Jurkat, Clone E6-1 (cell line): Measurements from ENCODE around the gene RGPD6.
"Not testable (repeated sequence)": the region's sequence is repeated elsewhere in the genome, so short reads cannot be mapped to it uniquely, and the experiment has no call there.

ENCODE experiments used
- DNase-seq: peaks from one replicate; pipeline ENCODE4 v3.0.0-alpha.2; 2011; ENCODE audit warnings: low read depth, low spot score
- H3K4me3 ChIP-seq: 2 replicates; pipeline ENCODE4 v1.5.1; 2011; ENCODE audit warnings: mild to moderate bottlenecking, low read length, control low read depth, moderate library complexity

The RGPD6 gene

GRCh38 chr2:110488991-110489390, 88.0 kb downstream of the RGPD6 start:
- not testable (repeated sequence) for H3K4me3 ChIP-seq, DNase-seq

DNA sequence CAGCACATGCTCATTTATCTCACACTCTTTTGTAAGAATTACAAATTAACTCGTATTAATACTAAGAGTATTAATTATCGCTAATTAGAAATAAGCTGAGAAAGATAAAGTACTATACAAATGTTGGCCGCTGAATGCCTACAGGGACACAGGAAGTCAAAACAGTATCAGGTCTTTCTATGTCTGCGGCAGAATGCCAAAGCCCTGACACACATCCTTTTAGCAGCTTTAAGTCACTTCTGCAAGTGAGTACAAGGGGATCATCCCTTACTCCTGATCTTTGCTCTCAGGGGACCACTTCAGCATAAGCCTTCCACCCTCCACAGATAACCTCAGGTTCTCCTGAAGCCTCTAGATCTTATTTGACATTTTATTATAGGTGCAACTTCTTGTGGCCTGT, 94.3 kb downstream of the RGPD6 start:
- not testable (repeated sequence) for DNase-seq, H3K4me3 ChIP-seq

DNA sequence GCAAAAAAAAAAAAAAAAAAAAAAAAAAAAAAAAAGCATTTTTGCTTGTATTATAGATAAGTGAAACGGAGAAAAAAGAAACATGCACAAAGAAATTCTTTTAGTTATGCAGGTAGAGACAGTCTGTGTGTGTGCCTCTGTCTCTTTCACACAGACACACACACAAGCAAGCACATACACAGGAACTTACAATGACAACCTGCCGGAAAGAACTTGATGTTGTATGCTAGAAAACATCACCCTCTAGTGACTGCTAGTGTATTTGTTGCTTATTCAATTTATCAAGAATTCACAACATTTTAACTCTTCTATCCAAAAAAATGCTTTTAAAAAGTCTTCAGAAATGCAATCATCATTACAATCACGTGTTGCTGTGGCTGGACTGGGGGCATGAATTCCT, 95.8 kb downstream of the RGPD6 start:
- not testable (repeated sequence) for DNase-seq, H3K4me3 ChIP-seq

GRCh38 chr2:110480084-110480483, 96.9 kb downstream of the RGPD6 start:
- not testable (repeated sequence) for H3K4me3 ChIP-seq, DNase-seq

GRCh38 chr2:110477370-110477769, 99.7 kb downstream of the RGPD6 start:
- not testable (repeated sequence) for DNase-seq, H3K4me3 ChIP-seq

DNA sequence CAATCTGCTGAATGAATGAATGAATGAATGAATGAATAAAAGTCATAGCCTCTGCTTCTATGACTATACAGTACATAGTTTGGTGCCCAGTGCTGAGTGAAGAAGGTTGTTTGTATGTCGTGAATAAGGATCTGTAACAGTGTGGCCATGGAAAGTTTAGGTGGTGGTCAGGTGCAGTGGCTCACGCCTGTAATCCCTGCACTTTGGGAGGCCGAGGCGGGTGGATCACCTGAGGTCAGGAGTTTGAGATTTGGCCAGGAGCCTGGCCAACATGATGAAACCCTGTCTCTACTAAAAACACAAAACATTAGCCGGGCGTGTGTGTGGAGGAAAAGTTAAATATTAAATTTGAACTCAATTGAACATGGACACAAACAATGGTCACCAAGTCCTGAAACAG, 100.1 kb downstream of the RGPD6 start:
- not testable (repeated sequence) for H3K4me3 ChIP-seq, DNase-seq

- H3K4me3 ChIP-seq, DNase-seq: not testable (repeated sequence)
Measured at GRCh38 chr2:110475627-110476359, 101.2 kb downstream of the RGPD6 start.

DNA sequence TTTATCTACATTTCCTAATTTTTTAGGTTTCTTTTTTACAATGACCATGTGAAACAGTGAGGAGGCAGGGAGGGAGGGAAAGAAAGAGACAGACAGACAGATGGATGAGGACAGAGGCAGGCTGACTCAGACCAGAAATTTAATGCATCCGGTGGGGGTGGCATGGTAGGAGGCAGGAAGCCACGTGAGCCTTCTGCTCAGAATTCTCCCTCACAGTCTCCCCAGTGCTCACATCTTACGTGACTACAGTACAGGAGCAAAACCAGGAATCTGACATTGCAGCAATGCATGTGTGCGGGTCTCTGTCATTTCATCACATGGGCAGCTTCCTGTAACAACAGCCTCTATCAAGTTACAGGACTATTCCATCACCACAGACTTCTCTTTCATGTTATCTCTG, 102.1 kb downstream of the RGPD6 start:
- H3K4me3 ChIP-seq, DNase-seq: not testable (repeated sequence)

DNA sequence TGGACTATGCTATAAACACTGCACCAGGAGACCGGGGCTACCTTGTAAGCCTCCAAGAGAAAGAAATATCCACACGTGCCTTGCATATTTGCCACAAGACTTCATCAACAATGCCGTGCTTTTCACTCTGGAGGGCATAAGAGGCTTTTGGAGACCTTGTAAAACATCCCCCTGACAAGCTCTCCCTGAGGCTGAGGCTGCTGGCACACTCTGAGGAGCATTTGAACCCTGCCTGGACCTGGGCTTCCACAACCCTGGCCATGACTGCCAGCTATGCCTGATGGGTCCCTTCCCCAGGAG, 104.0 kb downstream of the RGPD6 start:
- H3K4me3 ChIP-seq, DNase-seq: not testable (repeated sequence)

DNA sequence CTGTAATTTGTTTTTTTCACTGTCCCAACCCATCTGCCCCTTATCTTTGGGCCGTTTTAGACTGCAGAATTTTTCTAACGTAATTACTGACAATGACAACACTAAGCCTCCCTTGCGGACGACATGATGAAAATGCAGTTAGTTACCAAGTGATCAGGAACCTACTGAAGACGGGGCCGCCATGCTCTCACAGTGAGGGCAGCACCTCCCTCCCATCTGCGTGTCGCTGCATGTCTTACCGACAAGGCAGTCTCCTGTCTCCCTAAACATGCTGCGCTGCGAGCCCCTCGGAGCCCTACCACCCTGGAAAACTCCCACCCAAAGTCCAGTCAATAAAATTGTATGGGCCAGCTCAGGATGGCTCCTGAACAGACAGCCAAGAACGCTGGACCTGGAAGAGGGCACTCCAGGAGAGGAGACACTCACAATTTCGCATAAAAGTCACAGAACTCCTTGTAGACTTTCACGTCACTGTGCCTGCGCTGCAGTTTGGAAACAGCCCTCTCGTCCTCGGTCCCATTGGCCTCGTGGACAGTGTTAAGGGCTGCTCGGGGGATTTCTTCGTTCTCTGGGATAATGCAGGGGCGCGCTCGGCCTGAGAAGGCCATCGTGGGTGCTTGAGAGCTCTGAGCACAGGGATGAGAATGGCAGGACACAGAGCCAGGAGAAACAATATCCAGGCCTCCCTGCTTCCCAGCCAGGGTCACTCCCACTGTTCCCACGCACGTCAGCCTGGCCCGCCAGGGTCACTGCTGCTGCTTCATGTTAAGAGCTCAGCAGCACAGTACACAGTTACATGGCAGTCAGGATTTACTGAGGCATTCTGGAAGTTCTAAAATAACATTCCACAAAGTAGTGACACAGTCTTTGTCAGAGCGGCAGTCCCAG, 104.6 kb downstream of the RGPD6 start, which contains the start of gene LIMS4:
TSS of gene LIMS4 (minus strand) at position 646 of the 888 bp plus-strand sequence. CDS start at position 608, 38 bp downstream.
- not testable (repeated sequence) for H3K4me3 ChIP-seq, DNase-seq

DNA sequence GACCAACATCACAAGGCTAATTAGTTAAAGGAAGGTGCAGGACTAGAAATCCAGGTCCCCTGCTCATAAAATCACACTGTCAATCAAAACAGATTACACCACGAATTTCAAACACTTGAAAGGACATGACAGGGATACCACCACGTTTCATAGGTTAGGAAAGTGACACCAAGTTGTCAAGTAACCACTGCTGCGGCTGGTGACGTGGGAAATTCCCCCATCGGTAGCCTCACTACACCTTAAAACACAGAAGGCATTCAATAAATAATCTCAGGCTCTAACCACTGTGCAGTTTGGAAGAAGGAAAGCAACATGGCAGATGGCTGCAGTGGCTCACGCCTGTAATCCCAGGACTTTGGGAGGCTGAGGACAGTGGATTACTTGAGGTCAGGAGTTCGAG, 108.1 kb downstream of the RGPD6 start:
- DNase-seq = not testable (repeated sequence)

GRCh38 chr2:110465312-110465711, 111.7 kb downstream of the RGPD6 start:
- H3K4me3 ChIP-seq, DNase-seq: not testable (repeated sequence)

More for the DNA sequence above, 108.1 kb downstream of the RGPD6 start:
- not testable (repeated sequence) for H3K4me3 ChIP-seq
